COR-L47 (cell line): ENCODE measurements around the gene RGS3.
"Not testable (repeated sequence)": the region's sequence is repeated elsewhere in the genome, so short reads cannot be mapped to it uniquely, and the experiment has no call there.

ENCODE experiments used
- DNase-seq: peaks from one replicate; lab custom pipeline; 2025; lab: John Stamatoyannopoulos, UW

RGS3 gene

DNA sequence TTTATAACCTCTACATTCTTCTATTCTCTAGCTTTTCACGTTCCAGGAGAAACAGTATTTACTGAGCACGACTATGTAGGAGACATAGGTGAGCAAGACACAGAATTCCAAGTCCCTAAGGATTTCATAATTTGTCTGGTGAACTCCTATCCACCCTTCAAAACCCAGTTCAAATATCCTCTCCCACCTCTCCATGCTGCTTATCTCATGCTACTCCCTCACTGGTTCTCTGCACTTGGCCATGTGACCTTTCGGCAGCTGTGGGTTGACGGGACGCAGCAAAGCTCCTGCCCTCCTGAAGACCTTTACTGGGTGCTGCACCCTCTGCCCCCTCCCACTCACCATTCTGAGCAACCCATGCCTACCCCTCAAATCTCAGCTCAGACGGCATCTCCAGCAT is 173.2 kb downstream of the RGS3 start:
- no peak for DNase-seq

DNA sequence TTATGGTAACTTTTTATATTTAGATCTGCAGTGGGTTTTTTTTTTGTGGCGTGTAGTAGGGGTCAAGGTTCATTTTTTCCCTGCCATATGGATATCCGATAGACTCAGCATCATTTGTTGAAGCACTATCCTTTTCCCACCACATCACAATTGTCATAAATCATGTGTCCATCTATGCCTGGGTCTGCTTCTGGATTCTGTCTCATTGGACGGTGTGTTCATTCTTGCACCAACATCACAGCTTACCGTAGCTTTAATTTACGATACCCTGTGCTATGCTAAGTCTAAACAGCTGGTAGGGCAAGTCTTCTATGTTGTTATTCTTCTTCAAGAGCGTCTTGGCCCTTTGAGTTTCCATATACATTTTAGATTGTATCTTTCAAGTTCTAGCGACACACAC is 175.0 kb downstream of the RGS3 start:
- DNase-seq = no peak

DNA sequence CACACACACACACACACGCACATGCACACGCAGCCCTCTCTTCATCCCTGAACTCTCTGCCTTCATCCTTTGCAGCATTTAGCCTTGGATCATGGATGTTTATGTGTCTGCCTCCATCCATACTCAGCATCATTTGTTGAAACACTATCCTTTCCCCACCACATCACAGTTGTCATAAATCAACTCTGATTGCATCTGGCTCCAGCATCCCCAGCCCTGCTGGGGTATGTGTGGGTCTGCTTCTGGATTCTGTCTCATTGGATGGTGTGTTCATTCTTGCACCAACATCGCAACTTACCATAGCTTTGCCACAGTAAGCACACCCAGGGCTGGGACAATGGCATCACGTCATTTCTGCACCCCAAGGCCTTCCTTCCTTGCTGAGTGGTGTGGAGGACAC is 175.4 kb downstream of the RGS3 start:
- DNase-seq = no peak

DNA sequence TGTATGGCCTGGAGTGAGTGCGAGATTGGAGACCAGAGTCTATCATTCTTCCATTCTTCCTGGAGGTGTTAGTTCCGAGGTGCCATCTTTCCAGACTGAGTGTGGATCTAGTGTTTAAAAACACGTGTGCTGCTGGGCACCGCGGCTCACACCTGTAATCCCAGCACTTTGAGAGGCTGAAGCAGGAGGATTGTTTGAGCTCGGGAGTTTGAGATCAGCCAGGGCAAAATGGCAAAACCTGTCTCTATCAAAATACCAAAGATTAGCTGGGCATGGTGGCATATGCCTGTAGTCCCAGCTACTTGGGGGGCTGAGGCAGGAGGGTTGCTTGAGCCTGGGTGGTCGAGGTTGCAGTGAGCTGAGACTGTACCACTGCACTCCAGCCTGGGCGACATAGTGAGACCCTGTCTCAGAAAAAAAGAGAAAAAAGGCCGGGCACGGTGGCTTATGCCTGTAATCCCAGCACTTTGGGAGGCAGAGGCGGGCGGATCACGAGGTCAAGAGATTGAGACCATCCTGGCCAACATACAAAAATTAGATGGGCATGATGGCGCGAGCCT is 176.0 kb downstream of the RGS3 start:
- not testable (repeated sequence) for DNase-seq

DNA sequence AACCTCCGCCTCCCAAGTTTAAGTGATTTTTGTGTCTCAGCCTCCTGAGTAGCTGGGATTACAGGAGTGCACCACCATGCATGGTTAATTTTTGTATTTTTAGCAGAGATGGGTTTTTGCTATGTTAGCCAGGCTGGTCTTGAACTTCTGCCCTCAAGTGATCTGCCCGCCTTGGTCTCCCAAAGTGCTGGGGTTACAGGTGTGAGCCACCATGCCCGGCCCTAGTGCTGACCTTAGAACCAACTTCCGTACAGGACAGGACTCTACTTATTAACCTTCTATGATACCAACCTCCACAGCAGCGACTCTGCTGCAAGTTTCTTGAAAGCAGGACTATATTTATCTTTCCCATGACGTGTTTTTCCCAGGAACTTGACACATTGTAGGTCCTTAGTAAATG is 176.9 kb downstream of the RGS3 start:
- DNase-seq = no peak

DNA sequence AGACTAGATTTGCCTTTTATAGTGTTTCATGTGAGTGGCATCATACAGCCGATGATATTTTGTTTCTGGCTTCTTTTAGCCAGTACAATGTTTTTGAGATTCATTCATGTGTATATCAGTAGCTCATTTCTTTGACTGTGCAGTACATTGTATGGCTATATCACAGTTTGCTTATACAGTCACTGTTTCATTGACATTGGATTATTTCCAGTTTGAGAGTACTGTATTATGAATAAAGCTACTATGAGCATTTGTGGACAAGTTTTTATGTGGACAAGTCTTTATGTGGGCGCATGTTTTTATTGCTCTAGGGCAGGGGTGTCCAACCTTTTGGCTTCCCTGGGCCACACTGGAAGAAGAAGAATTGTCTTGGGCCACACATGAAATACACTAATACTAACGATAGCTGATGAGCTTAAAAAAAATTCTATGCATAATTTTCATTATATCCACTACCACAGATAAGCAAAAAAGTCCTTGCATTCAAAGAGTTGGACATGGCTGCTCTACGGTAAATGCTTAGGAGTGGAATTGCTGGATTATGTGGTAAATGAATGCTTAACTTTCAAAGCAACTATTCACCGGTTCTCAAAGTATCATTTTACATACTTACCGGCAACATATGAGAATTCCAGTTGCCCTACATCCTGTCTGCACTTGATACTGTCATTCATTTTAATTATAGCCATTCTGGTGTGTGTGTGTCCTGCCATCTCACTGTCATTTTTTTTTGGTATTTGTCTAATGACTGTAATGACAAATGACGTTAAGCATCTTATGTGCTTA is 177.8 kb downstream of the RGS3 start:
- no peak for DNase-seq

DNA sequence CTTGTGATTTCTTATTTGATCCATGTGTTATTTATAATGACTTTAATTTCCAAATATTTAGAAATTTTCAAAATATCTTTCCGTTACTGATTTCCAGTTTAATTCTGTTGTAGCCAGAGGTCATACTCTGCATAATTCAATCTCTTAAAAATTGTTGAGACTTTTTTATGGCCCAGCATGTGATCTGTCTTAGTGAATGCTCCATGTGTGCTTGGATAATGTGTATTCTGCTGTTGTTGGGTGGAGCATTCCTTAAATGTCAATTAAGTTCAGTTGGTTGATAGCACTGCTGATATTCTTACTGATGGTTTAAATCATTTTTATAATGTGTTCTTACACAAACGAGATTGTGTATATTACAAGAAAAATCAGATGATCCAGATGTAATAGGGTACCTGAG is 180.8 kb downstream of the RGS3 start:
- DNase-seq = no peak

DNA sequence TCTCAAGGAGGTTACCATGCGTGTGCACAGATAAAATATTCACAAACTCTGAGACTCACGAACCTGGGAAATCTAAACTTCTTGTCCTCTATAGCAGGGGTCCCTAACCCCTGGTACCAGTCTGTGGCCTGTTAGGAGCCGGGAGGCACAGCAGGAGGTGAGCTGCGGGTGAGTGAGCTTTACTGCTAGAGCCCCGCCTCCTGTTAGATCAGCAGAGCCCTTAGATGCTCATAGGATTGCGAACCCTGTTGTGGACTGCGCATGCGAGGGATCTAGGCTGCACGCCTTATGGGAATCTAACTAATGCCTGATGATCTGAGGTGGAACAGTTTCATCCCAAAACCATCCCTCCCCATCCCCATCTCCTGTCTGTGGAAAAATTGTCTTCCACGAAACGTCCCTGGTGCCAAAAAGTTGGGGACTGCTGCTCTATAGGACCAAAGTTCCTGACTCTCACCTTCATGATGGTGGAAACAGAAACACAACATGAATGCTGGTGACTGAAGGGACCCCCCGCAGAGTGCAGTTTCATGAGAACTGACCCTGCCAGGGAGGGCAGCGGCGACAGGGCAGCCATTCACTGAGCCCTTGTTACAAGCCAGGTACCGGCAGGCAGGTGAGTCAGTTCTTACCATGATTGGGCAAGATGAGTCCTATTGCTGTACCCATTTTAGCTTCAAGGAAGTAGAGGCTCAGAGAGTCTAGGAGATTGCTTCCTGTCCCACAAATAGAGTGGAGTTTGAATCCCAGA is 181.9 kb downstream of the RGS3 start:
- no peak for DNase-seq

DNA sequence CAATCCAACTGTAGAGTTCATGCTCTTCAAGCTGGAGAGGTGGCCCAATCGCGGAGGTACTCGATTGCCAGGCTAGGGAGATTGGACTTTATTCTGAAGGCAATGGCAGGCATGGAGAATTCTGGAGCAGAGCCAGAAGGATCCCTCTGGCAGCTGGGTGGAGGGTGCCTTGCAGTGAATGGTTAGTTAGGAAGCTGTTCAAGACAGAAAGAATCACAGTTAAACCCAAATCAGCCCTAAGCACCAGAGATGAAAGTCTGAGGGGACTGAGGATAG is 182.4 kb downstream of the RGS3 start:
- no peak for DNase-seq

DNA sequence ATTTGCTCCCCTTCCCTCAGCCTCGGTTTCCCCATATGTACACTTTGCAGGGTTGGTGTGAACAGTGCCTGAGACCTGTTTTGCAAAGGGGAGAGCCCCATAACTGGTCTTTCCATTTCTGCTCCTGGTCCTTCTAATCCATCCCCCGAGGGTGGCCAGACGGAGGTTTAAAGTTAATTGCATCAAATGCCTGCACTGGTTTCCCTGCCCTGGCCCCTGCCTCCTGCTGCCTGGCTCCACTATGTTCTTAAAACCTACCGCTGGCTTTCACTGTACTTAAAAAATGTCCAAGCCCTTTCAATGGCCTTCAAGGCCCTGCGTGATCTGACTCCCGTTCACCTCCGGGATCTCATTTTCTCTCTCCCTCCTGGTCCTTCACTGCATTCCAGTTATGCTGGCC is 183.0 kb downstream of the RGS3 start:
- no peak for DNase-seq
